OCI-LY1 (cell line): ENCODE data around the gene ATAD5.

Experiments used
- H2AFZ ChIP-seq: fragments of 200-600 bp; sonication (generic), shearing (Covaris generic); 2 replicates; pipeline ENCODE4 v1.6.0; 2014; ENCODE audit warnings: antibody characterized with exemption, mild to moderate bottlenecking, low read length
- H3F3A ChIP-seq: fragments of 200-600 bp; sonication (generic), shearing (Covaris generic); 2 replicates; pipeline ENCODE4 v1.6.0; 2014; ENCODE audit warnings: mild to moderate bottlenecking, antibody characterized with exemption, low read length, moderate library complexity; ENCODE audit not compliant: insufficient read depth
- H3K27ac ChIP-seq: fragments of 200-600 bp; sonication (generic); 2 replicates; pipeline ENCODE4 v1.5.1; 2014; ENCODE audit warnings: low read length, mixed run types, mild to moderate bottlenecking, low read depth; ENCODE audit not compliant: poor library complexity, severe bottlenecking
- H3K27me3 ChIP-seq: fragments of 200-600 bp; sonication (generic); 2 replicates; pipeline ENCODE4 v1.6.0; 2014; ENCODE audit warnings: antibody characterized with exemption, mild to moderate bottlenecking, low read length, moderate library complexity; ENCODE audit not compliant: insufficient read depth
- H3K36me3 ChIP-seq: fragments of 200-600 bp; sonication (generic); 2 replicates; pipeline ENCODE4 v1.6.1; 2014; ENCODE audit warnings: mild to moderate bottlenecking, antibody characterized with exemption, low read length, moderate library complexity, mixed read lengths; ENCODE audit not compliant: insufficient read depth
- H3K4me1 ChIP-seq: fragments of 200-600 bp; sonication (generic); 2 replicates; pipeline ENCODE4 v1.5.1; 2014; ENCODE audit warnings: mild to moderate bottlenecking, low read length, moderate library complexity; ENCODE audit not compliant: insufficient read depth, severe bottlenecking
- H3K4me2 ChIP-seq: fragments of 200-600 bp; sonication (generic), shearing (Covaris generic); 2 replicates; pipeline ENCODE4 v1.6.1; 2014; ENCODE audit warnings: low read length
- H3K4me3 ChIP-seq: fragments of 200-600 bp; sonication (generic); 2 replicates; pipeline ENCODE4 v1.5.1; 2014; ENCODE audit warnings: low read length, low read depth, mild to moderate bottlenecking, mixed read lengths; ENCODE audit not compliant: poor library complexity, severe bottlenecking
- H3K79me2 ChIP-seq: fragments of 200-600 bp; shearing (Covaris generic); 2 replicates; pipeline ENCODE4 v1.6.1; 2016; ENCODE audit warnings: mixed run types, low read length, mixed read lengths; ENCODE audit not compliant: insufficient read depth
- H3K9ac ChIP-seq: fragments of 200-600 bp; sonication (generic), shearing (Covaris generic); 2 replicates; pipeline ENCODE4 v1.6.1; 2014; ENCODE audit warnings: mild to moderate bottlenecking, low read length, mixed read lengths
- H3K9me2 ChIP-seq: fragments of 200-600 bp; sonication (generic), shearing (Covaris generic); 2 replicates; pipeline ENCODE4 v1.6.1; 2014; ENCODE audit warnings: low read depth, mild to moderate bottlenecking, low read length, mixed read lengths
- H3K9me3 ChIP-seq: fragments of 200-600 bp; shearing (Covaris generic); 2 replicates; pipeline ENCODE4 v1.6.1; 2014; ENCODE audit warnings: low read length, mixed read lengths
- H4K20me1 ChIP-seq: fragments of 200-600 bp; sonication (generic), shearing (Covaris generic); 2 replicates; pipeline ENCODE4 v1.6.0; 2016; ENCODE audit warnings: mild to moderate bottlenecking, low read length; ENCODE audit not compliant: insufficient read depth
- CTCF ChIP-seq: fragments of 200-600 bp; sonication (generic), shearing (Covaris generic); IDR thresholded peaks from 2 replicates; pipeline ENCODE4 v1.5.1; 2017; ENCODE audit warnings: mild to moderate bottlenecking, antibody characterized with exemption, low read length, moderate library complexity, mixed read lengths
- EZH2 ChIP-seq: fragments of 200-600 bp; sonication (generic), shearing (Covaris generic); IDR thresholded peaks from 2 replicates; pipeline ENCODE4 v1.8.0; 2017; ENCODE audit warnings: borderline replicate concordance, mixed run types, mild to moderate bottlenecking, antibody characterized with exemption, low read length, moderate library complexity, mixed read lengths

The ATAD5 gene

GRCh38 chr17:30832438-30833124, 815 bp downstream of the ATAD5 start:
- H3K9ac ChIP-seq: peak overlapping the region; percentile 96

GRCh38 chr17:30838202-30838807, 6.5 kb downstream of the ATAD5 start:
- Histone ChIP-seq H3K79me2 (peaks cover 24% of the 10 kb centered on the region), H2AFZ (no peak overlapping the region)

More at GRCh38 chr17:30832438-30833124, 815 bp downstream of the ATAD5 start:
- no peak for TF ChIP-seq CTCF
- TF ChIP-seq EZH2: no peak
- Histone ChIP-seq H3K9me2 (no peaks in the 10 kb centered on the region), H3K4me2 (peak overlapping the region; percentile 88), H4K20me1 (no peaks in the 10 kb centered on the region), H3K9me3 (no peaks in the 10 kb centered on the region), H3K79me2 (peaks cover 39% of the 10 kb centered on the region), H3K27me3 (no peaks in the 10 kb centered on the region), H3K36me3 (peaks cover 33% of the 10 kb centered on the region), H2AFZ (no peak overlapping the region), H3K27ac (peak overlapping the region; percentile 63), H3K4me3 (peak overlapping the region; percentile 89), H3F3A (no peaks in the 10 kb centered on the region), H3K4me1 (peaks cover 20% of the 10 kb centered on the region)

GRCh38 chr17:30840771-30841170, 9.0 kb downstream of the ATAD5 start:
- Histone ChIP-seq H2AFZ (no peak overlapping the region), H3K27me3 (no peaks in the 10 kb centered on the region), H3K9me2 (no peaks in the 10 kb centered on the region), H4K20me1 (no peaks in the 10 kb centered on the region), H3K9ac (no peak overlapping the region), H3K36me3 (peaks cover 75% of the 10 kb centered on the region), H3K9me3 (no peaks in the 10 kb centered on the region), H3K27ac (no peak overlapping the region), H3K79me2 (peaks cover 3% of the 10 kb centered on the region; the same call in 1 of the 2 replicates), H3K4me2 (no peak overlapping the region), H3K4me3 (no peak overlapping the region), H3F3A (no peaks in the 10 kb centered on the region), H3K4me1 (no peaks in the 10 kb centered on the region)
- TF ChIP-seq CTCF: no peak
- no peak for TF ChIP-seq EZH2

More at GRCh38 chr17:30838202-30838807, 6.5 kb downstream of the ATAD5 start:
- no peaks in the 10 kb centered on the region for H3K9me2 ChIP-seq
- H3K4me3 ChIP-seq: no peak overlapping the region
- TF ChIP-seq EZH2 (no peak), CTCF (no peak)
- H3K4me2 ChIP-seq: no peak overlapping the region
- no peaks in the 10 kb centered on the region for H3K27me3 ChIP-seq
- peaks cover 3% of the 10 kb centered on the region for H3K4me1 ChIP-seq
- H3F3A ChIP-seq: no peaks in the 10 kb centered on the region
- H3K9ac ChIP-seq: no peak overlapping the region
- no peaks in the 10 kb centered on the region for H4K20me1 ChIP-seq
- H3K9me3 ChIP-seq: no peaks in the 10 kb centered on the region
- peaks cover 79% of the 10 kb centered on the region for H3K36me3 ChIP-seq
- H3K27ac ChIP-seq: no peak overlapping the region
